Body of pancreas (tissue), 4 donors: ENCODE measurements around the gene PLCB1.
"Not testable (repeated sequence)": the region's sequence is repeated elsewhere in the genome, so short reads cannot be mapped to it uniquely, and the experiment has no call there.

Experiments used
- CTCF ChIP-seq, 7 experiments: fragments of 450-650 bp in 4 of 7; fragments of 200-600 bp in 3 of 7; sonication (generic) in 3 of 7; IDR thresholded peaks; one replicate each; pipeline ENCODE4 v1.5.1; 2016 to 2019; ENCODE audit warnings: antibody characterized with exemption in 7 of 7
- POLR2A ChIP-seq, 3 donors: fragments of 450-650 bp; IDR thresholded peaks; one replicate each; pipeline ENCODE4 v1.6.1; 2016; ENCODE audit warnings: antibody characterized with exemption in 3 of 3, mild to moderate bottlenecking in 2 of 3

GRCh38 chr20:8644468-8644867 lies 512.4 kb downstream of the PLCB1 start:
- TF ChIP-seq CTCF, POLR2A (IDR thresholded peaks at IDR 0.05): not testable (repeated sequence)
